ENCODE results near the gene CADM1. TPM values are rescaled to one million over a fixed set of nuclear protein-coding genes. Genes with fewer than 3 reads are reported as not detected.

The CADM1 gene
- total and polyA plus RNA-seq, 10 of the 15 experiments (the other 5 are each of a cell fraction or from before 2014, with no cell fraction given) = 0.03 to 0.48 (median 0.15) TPM; not detected in 3

GRCh38 chr11:115151010-115151409 lies 353.2 kb downstream of the CADM1 start:
- FAIRE-seq (no peak), ATAC-seq (no peak), DNase-seq (ENCODE audit: low read depth, low spot score) (no peak)
- H3K4me3 ChIP-seq = no peak overlapping the region
- H2AFZ ChIP-seq (ENCODE audit: control insufficient read depth, low read depth, low read length) = no peak overlapping the region
- no peaks in the 10 kb centered on the region; a peak in 1 of 4 replicates for H3K27me3 ChIP-seq (replicated peaks in 1 of 2; ENCODE audit: control insufficient read depth in 2 of 2, insufficient read depth in 2 of 2, low read length in 1 of 2)
- no peak overlapping the region for H3K27ac ChIP-seq (ENCODE audit: control insufficient read depth, insufficient read depth)
- no peak overlapping the region for H3K9ac ChIP-seq (ENCODE audit: control insufficient read depth, insufficient read depth, low read length)
- ChIA-PET CTCF (no interaction called here), RAD21 (ENCODE audit: unreplicated experiment) (no interaction called here), POLR2A (no interaction called here), SMC1A (ENCODE audit: uncharacterized antibody, unreplicated experiment) (no interaction called here)
- TF ChIP-seq STAT3 (IDR thresholded peaks at IDR 0.05; ENCODE audit: low read depth, low read length) (no peak), WRNIP1 (IDR thresholded peaks at IDR 0.05; ENCODE audit: borderline replicate concordance, low read depth, low read length) (no peak), ZBTB11 (CRISPR knock-in tag; IDR thresholded peaks at IDR 0.05) (no peak), CUX1 (IDR thresholded peaks at IDR 0.05; ENCODE audit: insufficient replicate concordance, low read depth, low read length) (no peak), CBFB (IDR thresholded peaks at IDR 0.05; ENCODE audit: low read depth) (no peak), E2F8 (IDR thresholded peaks at IDR 0.05; ENCODE audit: low read depth, partially characterized antibody) (no peak), MAX (IDR thresholded peaks at IDR 0.05; ENCODE audit: low read depth, low read length) (no peak)
- WGBS (ENCODE audit: insufficient coverage, insufficient replicate concordance, low lambda C conversion rate, missing lambda C conversion rate) = 11% methylated on average over 1 of the region's 1 CpG
- no TSS peak for BruUV-seq (replicated peaks)
- H3K36me3 ChIP-seq (ENCODE audit: control insufficient read depth in 2 of 2, insufficient read depth in 2 of 2, low read length in 1 of 2) = no peaks in the 10 kb centered on the region
- no peaks in the 10 kb centered on the region for H3K79me2 ChIP-seq (ENCODE audit: control insufficient read depth, insufficient read depth, low read length)
- no peak overlapping the region for H3K4me2 ChIP-seq (ENCODE audit: control insufficient read depth, insufficient read depth)
- no peaks in the 10 kb centered on the region for H4K20me1 ChIP-seq (ENCODE audit: control insufficient read depth, insufficient read depth)
- in situ Hi-C loops (cut with MboI) (loop anchor here (10.0 kb wide), 1 partner anchor 56 kb away; no protein-coding TSS in a partner anchor), intact Hi-C loops (cut with micrococcal nuclease; ENCODE audit: unreplicated experiment) (no loop called here)
- H3K9me3 ChIP-seq (replicated peaks; ENCODE audit: control insufficient read depth, insufficient read depth, low read length) = peaks cover 2% of the 10 kb centered on the region; the same call in 1 of the 3 replicates
- H3K4me1 ChIP-seq (ENCODE audit: control insufficient read depth, insufficient read depth, low read length) = no peaks in the 10 kb centered on the region
